Thymus (tissue), 11 donors: ENCODE results near the gene CRISPLD2. TPM values are rescaled to one million over a fixed set of nuclear protein-coding genes. Genes with fewer than 3 reads are reported as not detected.

Experiments
- DNase-seq, 9 donors: peaks; one replicate each; pipeline ENCODE4 v3.0.0-alpha.2; 2013; ENCODE audit warnings: low spot score in 9 of 9, low read depth in 6 of 9, missing footprints in 1 of 9
- H3K27ac ChIP-seq, 2 donors: one replicate each; pipeline ENCODE4 v1.5.1; 2013; ENCODE audit warnings: control low read depth in 1 of 2, low read depth in 1 of 2, low read length in 1 of 2, mild to moderate bottlenecking in 1 of 2, moderate library complexity in 1 of 2
- H3K27me3 ChIP-seq, 2 donors: one replicate each; pipeline ENCODE4 v1.5.1; 2013; ENCODE audit warnings: low read length in 1 of 2; ENCODE audit not compliant: control insufficient read depth in 2 of 2, insufficient read depth in 1 of 2
- H3K36me3 ChIP-seq, 2 donors: one replicate each; pipeline ENCODE4 v1.5.1; 2013; ENCODE audit warnings: low read length in 1 of 2, mild to moderate bottlenecking in 1 of 2, moderate library complexity in 1 of 2; ENCODE audit not compliant: control insufficient read depth in 2 of 2, insufficient read depth in 2 of 2
- H3K4me1 ChIP-seq, 2 donors: one replicate each; pipeline ENCODE4 v1.5.1; 2013; ENCODE audit warnings: low read length in 2 of 2; ENCODE audit not compliant: control insufficient read depth in 2 of 2, insufficient read depth in 2 of 2
- H3K4me3 ChIP-seq, 2 donors: one replicate each; pipeline ENCODE4 v1.5.1; 2013; ENCODE audit warnings: low read length in 2 of 2, control low read depth in 1 of 2, mild to moderate bottlenecking in 1 of 2
- H3K9me3 ChIP-seq, 2 donors: one replicate each; pipeline ENCODE4 v1.5.1; 2013; ENCODE audit warnings: low read length in 1 of 2, mild to moderate bottlenecking in 1 of 2; ENCODE audit not compliant: control insufficient read depth in 2 of 2, insufficient read depth in 1 of 2
- WGBS: extraction: QIAGEN DNeasy Blood & Tissue Kit; methylation state at CpG from one replicate; pipeline ENCODE4 v1.1.7; 2013; 5-methylcytosine and 5-hydroxymethylcytosine counted together
- polyA plus RNA-seq: library from polyadenylated mRNA; stranded (reverse); fragments of 200-250 nt; gene quantifications from one replicate; pipeline ENCODE4 v1.2.3, GENCODE V29; 2013
- total RNA-seq: library from RNA; stranded (reverse); fragments of 120-200 nt; gene quantifications from one replicate; pipeline ENCODE4 v1.2.4, GENCODE V29; 2013
- donor health status: healthy.

The CRISPLD2 gene
- total and polyA plus RNA-seq, 2 donors = 2.1 to 7.2 TPM

DNA sequence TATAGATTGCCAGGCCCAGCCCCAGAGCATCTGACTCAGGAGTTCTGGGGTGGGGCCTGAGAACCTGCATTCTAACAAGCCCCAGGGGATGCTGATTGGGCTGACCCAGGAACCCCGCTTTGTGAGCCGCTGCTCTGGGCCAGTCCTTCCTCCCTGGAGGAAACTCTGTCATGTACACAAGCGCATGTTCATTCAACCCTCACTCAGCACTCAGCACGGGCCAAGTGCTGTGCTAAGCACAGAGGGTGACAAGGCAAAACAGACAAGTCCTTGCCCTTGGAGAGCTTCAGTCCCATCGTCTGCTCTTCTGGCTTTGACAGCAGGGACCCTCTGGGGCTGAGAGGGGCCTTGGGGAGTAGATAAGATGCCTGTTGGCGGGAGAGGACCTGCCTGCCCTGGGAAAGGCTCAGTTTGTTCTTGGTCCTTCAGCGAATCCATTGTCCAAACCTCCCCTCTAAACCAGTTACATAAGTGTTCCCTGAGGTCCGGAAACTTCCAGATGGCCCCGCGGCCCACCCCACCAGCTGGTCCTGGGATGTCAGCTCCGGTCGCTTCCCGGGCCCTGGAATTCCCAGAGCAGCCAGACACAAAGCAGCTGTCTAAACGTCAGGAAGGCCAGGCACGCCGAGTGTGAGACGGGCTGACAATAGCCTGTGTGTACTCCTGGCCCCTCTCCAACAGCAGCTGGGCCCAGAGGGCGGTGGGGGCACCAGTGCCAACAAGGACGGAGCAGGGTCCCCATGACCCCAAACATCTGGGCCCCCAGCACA, 102.8 kb downstream of the CRISPLD2 start:
- H3K4me3 ChIP-seq = no peak overlapping the region
- DNase-seq = no peak
- no peaks in the 10 kb centered on the region for H3K9me3 ChIP-seq
- H3K27ac ChIP-seq = no peak overlapping the region
- peaks cover 0 to 5% of the 10 kb centered on the region in 2 donors for H3K4me1 ChIP-seq
- no peaks in the 10 kb centered on the region for H3K36me3 ChIP-seq
- peaks cover 0 to 14% of the 10 kb centered on the region in 2 donors for H3K27me3 ChIP-seq
- WGBS = 86% methylated on average over 19 of the region's 19 CpGs

DNA sequence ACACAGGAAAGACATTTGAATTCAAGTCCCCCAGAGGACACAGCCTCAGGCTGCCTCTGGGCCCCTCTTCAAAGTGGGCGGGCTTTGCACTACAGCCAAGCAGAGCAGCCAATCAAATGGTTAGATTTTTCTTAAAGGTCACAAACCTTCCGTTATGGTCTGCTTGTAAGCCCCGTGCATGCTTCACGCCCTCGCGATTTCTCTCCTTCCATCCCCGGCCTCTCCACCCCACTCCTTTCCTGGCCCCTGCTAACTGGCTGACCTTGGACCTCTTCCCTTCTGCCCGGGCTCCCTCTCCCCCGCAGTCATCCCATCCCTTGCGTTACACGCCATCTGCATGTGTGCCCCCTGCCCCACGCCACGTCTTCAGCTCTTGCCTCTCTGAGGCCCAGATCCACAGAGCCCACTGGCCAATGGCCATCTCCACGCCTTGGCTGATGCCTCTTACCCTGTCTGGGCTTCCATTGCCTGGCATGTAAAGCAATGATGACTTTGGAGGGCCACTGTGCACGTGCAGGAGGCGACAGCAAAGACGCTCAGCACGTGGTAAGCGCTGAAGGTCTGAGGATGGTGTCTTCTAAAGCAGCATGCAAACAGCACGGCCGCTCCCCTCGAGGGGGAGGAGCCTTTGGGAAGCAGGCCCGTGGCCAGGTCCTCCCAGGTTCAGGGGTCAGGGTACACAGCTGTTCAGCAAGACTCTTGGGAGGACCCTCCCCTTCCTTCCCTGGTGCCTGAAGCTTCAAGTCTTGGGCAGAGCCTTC, 104.7 kb downstream of the CRISPLD2 start:
- peaks cover 0 to 5% of the 10 kb centered on the region in 2 donors for H3K4me1 ChIP-seq
- 90% methylated on average over 23 of the region's 23 CpGs for WGBS
- no peak overlapping the region for H3K4me3 ChIP-seq
- H3K27ac ChIP-seq = no peak overlapping the region
- no peaks in the 10 kb centered on the region for H3K9me3 ChIP-seq
- no peaks in the 10 kb centered on the region for H3K36me3 ChIP-seq
- DNase-seq = no peak
- H3K27me3 ChIP-seq = peaks cover 0 to 3% of the 10 kb centered on the region in 2 donors

DNA sequence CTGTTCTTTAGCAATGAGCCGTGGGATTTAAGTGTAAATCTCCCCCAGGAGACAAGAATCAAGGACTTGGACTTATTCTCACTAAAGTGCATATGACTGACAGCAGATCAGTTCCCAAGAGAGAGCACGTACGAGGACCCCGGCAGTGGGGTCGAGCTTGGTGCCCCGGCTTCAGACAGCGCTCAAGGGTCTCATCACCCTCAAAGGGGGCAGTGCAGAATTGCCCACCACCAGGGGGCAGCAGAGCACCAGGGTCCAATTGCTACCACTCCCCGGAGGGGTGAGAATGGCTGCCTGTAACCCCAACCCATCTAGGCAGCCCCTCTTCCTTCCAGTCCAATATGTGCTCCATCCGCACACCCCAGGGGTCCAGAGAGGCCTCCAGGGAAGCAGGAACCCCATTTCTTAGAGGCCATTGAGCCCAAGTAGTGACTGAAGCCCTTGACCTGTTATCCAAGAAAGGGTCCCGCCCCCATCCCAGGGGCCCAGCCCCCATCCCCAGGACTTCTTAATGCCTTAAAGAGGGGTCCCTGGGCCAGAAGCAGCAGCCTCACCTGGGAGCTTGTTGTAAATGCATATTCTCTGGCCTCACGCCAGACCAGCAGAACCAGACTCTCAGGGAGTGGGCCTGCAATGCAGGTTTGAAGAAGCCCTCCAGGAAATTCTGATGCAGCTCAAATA, 105.4 kb downstream of the CRISPLD2 start:
- Histone ChIP-seq H3K4me3 (no peak overlapping the region), H3K27ac (no peak overlapping the region), H3K4me1 (peaks cover 0 to 5% of the 10 kb centered on the region in 2 donors), H3K36me3 (no peaks in the 10 kb centered on the region), H3K9me3 (no peaks in the 10 kb centered on the region), H3K27me3 (no peaks in the 10 kb centered on the region)
- WGBS = 73% methylated on average over 11 of the region's 11 CpGs
- DNase-seq = peak; percentile 6 to 61 (median 30)

DNA sequence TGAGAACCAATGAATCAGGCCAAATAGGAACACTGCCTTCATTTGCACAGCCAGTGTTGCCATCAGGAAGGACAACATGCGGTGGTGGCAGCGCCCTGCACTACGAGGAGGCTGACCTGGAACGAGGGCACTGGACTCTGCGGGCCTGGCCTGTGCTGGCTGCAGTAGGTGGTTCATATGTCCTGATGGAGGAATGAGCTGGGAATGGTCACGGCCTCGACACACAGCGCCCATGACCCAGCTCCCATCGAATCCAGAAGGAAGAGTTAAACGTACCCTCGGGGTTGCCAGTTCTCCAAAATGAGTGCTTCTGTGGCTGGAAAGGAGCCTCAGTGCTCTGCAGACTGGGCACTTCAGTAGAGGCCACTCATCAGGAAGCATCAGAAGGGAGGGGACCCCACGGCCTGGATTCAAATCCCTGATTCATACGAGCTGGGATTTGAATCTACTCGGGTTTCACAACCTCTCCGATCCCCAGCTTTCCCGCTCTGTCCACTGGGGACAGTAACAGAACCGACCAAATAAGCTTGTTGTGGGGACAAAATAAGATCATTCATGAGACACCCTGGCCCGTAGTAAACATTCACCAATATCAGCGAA, 106.1 kb downstream of the CRISPLD2 start:
- Histone ChIP-seq H3K27me3 (no peaks in the 10 kb centered on the region), H3K4me3 (no peak overlapping the region), H3K4me1 (peaks cover 0 to 5% of the 10 kb centered on the region in 2 donors), H3K27ac (no peak overlapping the region), H3K36me3 (no peaks in the 10 kb centered on the region), H3K9me3 (no peaks in the 10 kb centered on the region)
- WGBS = 96% methylated on average over 19 of the region's 19 CpGs
- no peak for DNase-seq

DNA sequence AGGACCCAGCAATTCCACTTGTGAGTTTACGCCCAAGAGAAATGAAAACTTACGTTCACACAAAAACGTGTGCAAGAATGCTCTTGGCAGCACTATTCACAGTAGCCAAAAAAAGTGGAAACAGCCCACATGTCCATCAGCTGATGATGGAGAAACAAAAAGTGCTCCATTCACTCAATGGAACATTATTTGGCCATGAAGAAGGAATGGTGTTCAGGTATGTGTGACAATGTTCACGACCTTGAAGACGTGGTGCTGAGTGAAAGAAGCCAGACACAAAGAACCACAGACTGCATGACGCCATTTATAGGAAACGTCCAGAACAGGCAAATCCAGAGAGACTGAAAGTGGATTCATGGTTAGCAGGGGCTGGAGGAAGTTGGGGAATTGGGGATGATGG, 106.7 kb downstream of the CRISPLD2 start:
- no peak overlapping the region for H3K27ac ChIP-seq
- 54% methylated on average over 7 of the region's 7 CpGs for WGBS
- no peaks in the 10 kb centered on the region for H3K27me3 ChIP-seq
- H3K36me3 ChIP-seq = no peaks in the 10 kb centered on the region
- no peak overlapping the region for H3K4me3 ChIP-seq
- no peak for DNase-seq
- peaks cover 0 to 5% of the 10 kb centered on the region in 2 donors for H3K4me1 ChIP-seq
- no peaks in the 10 kb centered on the region for H3K9me3 ChIP-seq

DNA sequence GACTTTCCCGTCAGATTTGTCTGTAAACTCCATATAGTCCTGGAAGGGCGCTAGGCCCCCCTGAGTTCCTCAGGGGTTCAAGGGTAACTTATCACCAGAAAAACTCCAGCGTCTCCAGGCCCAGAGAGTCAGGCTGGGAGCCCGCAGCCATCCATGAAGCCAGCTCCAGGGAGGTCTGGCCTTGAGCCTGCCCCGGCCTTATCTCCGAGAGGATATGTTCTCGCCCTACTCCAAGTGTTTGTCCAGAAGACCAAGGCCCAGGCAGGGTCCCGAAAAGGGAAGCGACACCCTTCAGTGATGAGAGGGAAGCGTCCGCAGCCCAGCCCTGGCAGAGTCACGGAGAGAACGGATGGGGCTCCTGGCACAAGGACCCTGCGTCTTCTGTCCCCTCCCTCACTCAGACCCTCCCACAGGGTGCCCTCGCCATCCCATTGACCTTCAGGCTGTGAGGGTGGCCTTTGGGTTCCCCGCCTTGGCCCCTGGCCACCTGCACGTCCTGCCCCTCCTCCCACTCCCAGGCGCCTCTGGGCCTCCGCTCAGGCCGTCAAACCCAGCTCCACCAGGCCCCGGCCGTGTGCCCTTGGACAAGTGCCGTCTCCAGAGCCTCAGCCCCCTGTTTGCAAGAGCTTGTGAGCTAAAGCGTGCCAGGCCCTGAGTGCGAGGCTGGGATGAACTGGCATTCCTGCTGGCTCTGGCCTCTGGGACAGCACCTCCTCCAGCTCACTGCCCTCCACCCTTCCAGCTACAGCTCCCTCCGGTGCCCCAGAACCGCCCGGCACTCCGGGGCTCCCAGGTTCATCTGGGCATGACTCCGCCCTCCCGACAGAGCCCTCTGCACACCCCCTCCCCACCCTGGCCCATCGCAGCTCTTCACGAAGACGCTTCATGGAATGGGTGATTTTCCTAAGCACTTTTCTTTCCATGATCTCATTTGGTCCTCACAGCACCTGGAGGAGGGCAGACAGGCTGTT, 108.1 kb downstream of the CRISPLD2 start:
- Histone ChIP-seq H3K27me3 (no peaks in the 10 kb centered on the region), H3K4me3 (no peak overlapping the region), H3K4me1 (no peaks in the 10 kb centered on the region), H3K9me3 (no peaks in the 10 kb centered on the region), H3K27ac (no peak overlapping the region), H3K36me3 (no peaks in the 10 kb centered on the region)
- DNase-seq = no peak
- 92% methylated on average over 34 of the region's 34 CpGs for WGBS

DNA sequence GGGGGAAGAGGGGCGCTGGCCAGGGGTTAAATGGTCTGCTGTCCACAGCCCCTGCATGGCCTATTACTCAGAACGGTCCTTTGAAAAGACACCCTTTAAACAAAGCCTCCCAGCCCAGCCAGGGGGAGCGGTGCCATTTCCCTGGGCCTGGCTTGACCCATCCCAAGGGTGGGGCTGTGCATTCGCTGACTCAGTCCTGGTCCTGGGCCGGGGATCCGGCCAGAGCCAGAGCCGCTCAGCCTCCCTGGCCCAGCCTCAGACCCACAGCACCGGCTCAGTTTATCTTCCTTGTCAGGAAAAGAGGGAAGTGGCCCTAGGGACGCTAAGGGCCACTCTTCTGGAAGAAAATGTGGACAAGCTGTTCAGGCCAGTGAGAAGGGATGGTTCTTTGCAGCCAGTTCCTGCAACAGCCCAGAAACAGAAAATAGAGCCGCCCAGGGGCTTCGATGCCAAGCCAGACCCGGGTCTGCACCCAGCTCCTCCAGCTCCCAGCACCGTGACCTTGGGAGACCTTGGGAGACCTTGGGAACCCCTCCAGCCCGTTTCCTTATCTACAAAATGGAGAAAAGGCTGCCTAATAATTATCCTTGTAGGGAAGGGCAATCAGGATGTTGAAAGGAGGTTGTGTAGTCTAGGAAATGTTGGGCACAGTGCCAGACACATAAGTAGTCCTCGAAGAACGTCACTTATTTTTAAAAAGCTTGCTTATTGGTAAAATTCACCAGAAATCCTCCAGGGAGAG, 109.1 kb downstream of the CRISPLD2 start:
- Histone ChIP-seq H3K4me1 (no peaks in the 10 kb centered on the region), H3K36me3 (no peaks in the 10 kb centered on the region), H3K27ac (no peak overlapping the region), H3K27me3 (no peaks in the 10 kb centered on the region), H3K9me3 (no peaks in the 10 kb centered on the region), H3K4me3 (no peak overlapping the region)
- no peak for DNase-seq
- 91% methylated on average over 16 of the region's 16 CpGs for WGBS
